Measurements from ENCODE around the gene KRAS.

KRAS gene

DNA sequence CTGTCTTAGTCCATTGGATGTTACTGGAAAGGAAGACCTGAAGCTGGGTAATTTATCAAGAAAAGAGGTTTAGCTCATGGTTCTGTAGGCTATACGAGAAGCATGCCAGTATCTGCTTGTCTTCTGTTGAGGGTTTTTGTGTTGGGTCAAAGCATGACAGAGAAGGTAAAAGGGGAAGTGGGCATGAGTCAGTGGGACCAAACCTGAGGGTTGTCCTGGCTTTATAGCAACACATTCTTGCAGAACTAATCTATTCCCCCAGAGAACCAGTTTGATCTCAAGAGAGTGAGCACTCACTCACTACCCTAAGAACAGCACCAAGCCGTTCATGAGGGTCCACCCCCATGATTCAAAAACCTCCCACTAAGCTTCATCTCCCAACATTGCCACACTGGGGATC lies 19.0 kb upstream of the KRAS start:
- DNase-seq (ENCODE audit: low read depth), result no peak
- in situ Hi-C loops (cut with HindIII; ENCODE audit: low sequenced_read_pairs), result no loop called here
- TF ChIP-seq, protein P1, sequence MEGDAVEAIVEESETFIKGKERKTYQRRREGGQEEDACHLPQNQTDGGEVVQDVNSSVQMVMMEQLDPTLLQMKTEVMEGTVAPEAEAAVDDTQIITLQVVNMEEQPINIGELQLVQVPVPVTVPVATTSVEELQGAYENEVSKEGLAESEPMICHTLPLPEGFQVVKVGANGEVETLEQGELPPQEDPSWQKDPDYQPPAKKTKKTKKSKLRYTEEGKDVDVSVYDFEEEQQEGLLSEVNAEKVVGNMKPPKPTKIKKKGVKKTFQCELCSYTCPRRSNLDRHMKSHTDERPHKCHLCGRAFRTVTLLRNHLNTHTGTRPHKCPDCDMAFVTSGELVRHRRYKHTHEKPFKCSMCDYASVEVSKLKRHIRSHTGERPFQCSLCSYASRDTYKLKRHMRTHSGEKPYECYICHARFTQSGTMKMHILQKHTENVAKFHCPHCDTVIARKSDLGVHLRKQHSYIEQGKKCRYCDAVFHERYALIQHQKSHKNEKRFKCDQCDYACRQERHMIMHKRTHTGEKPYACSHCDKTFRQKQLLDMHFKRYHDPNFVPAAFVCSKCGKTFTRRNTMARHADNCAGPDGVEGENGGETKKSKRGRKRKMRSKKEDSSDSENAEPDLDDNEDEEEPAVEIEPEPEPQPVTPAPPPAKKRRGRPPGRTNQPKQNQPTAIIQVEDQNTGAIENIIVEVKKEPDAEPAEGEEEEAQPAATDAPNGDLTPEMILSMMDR (IDR thresholded peaks at IDR 0.05; ENCODE audit: low read depth, low read length, missing control alignments), result no peak
- H3K4me3 ChIP-seq (ENCODE audit: low read depth, low read length), result no peak overlapping the region

DNA sequence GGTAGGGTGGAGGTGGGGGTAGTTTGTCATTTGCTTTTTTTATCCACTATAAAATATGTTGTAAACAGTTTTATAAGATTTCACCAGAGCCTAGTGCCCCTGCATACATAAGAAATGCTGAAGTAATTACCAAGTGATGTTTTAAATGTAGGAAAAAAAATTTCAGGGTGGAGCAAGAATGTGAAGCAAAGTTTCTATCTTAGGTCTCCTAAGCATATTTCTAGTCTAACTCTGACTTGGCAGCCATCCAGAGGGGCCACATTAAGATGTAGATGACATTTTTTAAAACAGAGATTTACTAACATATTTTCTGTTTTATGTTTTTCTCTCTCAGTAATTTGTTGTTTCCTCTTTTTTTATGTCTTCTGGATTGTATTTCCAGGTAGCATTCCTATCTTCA lies 15.8 kb upstream of the KRAS start:
- in situ Hi-C loops (cut with HindIII; ENCODE audit: low sequenced_read_pairs), result no loop called here
- no peak overlapping the region for H3K4me3 ChIP-seq (ENCODE audit: low read depth, low read length)
- TF ChIP-seq, protein P1 (IDR thresholded peaks at IDR 0.05; ENCODE audit: low read depth, low read length, missing control alignments), result no peak
- DNase-seq (ENCODE audit: low read depth), result no peak

DNA sequence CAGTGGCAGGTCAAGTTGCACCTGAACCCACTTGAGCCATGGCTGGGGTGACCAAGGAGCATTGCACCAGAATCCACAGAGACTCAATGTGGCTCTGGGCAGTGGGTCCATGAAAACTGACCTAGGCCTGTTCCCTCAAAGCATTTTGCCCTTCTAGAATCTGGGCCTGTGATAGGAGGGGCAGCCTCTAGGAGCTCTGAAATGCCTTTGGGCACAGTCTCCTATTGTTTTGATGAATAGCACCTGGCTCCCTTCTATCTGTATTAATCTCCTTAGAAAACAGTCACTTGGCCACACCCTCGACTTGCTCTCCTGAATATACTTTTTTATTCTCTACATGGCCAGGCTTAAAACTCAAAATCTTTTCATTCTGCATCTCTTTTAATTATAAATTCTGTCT lies 14.1 kb upstream of the KRAS start:
- in situ Hi-C loops (cut with HindIII; ENCODE audit: low sequenced_read_pairs), result no loop called here
- DNase-seq (ENCODE audit: low read depth), result no peak
- H3K4me3 ChIP-seq (ENCODE audit: low read depth, low read length), result no peak overlapping the region
- TF ChIP-seq, protein P1 (IDR thresholded peaks at IDR 0.05; ENCODE audit: low read depth, low read length, missing control alignments), result no peak

DNA sequence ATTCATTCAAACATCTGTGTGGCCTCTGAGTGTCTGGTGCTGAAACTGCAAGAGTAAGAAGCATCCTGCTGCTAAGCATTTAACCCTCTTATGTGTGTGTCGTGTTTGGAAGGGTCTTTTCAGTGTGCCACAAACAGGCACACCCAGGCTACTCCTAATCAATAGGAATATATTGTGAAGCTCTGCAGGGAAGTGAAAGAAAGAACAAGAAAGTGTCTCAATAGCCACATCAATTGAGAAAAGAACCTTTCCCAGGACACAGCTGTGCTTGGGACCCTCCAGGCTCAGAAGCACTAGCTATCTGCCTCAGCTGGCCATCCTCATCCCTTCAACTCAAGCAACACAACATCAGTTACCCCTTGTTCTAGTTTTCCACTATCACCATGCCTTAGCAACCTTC lies 13.4 kb upstream of the KRAS start:
- H3K4me3 ChIP-seq (ENCODE audit: low read depth, low read length), result no peak overlapping the region
- TF ChIP-seq, protein P1 (IDR thresholded peaks at IDR 0.05; ENCODE audit: low read depth, low read length, missing control alignments), result no peak
- no peak for DNase-seq (ENCODE audit: low read depth)
- in situ Hi-C loops (cut with HindIII; ENCODE audit: low sequenced_read_pairs), result no loop called here

DNA sequence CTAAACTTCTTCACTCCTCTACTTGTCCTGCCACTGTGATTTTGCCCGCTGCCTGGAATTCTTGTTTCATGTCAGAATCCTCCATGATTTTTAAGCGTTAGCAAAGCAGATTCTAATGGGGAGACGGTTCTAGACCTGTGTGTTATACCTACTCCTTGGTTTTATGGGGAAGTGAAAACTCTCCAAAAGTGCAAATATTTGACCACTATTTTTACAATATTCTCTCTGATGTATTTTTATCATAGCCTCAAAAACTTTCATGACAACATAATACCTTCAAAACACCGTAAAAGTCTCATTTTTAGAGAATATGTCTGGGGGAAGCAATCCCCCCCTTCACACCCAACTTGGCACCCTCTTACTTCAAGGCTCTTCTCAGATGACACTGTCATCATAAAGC lies 12.9 kb upstream of the KRAS start:
- TF ChIP-seq, protein P1 (IDR thresholded peaks at IDR 0.05; ENCODE audit: low read depth, low read length, missing control alignments), result no peak
- in situ Hi-C loops (cut with HindIII; ENCODE audit: low sequenced_read_pairs), result no loop called here

DNA sequence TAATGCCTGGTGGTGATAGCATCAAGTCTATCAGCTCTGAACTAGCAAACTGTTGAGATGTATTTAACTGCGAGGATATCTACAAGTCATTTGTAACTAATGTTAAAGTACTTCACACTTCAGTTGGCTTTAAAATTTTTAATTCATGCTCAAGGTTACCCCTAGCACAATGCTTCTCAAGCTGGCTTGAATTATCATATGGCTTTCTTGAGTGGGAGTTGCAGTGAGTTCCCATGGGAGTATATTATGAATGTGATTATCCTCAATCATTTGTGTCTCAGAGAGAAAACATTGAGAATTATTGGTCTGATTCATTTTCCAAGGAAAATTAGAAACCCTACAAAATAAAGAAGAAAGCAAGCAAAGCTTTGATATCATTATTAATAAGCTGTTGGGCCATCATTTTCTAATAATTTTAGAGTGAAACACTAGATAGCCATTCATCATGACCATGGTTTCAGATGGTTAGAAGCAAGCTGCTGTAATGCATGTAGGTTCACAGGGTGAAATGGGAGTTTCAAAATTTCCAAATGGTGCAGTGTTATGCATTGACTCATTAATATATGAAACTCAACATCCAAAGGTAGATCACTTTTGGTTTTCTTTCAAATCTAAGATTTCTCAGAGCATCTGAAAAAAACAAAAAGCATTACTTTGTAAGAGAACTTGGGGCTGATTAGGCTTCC lies 11.8 kb upstream of the KRAS start:
- TF ChIP-seq, protein P1 (IDR thresholded peaks at IDR 0.05; ENCODE audit: low read depth, low read length, missing control alignments), result no peak
- in situ Hi-C loops (cut with HindIII; ENCODE audit: low sequenced_read_pairs), result no loop called here
- no peak overlapping the region for H3K4me3 ChIP-seq (ENCODE audit: low read depth, low read length)
- no peak for DNase-seq (ENCODE audit: low read depth)

More for the DNA sequence above, 12.9 kb upstream of the KRAS start:
- H3K4me3 ChIP-seq (ENCODE audit: low read depth, low read length), result no peak overlapping the region
- no peak for DNase-seq (ENCODE audit: low read depth)
